A204.1 (cell line): Measurements from ENCODE around the gene MRPL40.

Source experiments
- FAIRE-seq: peaks from 2 replicates; lab custom pipeline; 2012; peaks lifted over from hg19 to GRCh38; lab: Jason Lieb, UNC

Gene MRPL40

DNA sequence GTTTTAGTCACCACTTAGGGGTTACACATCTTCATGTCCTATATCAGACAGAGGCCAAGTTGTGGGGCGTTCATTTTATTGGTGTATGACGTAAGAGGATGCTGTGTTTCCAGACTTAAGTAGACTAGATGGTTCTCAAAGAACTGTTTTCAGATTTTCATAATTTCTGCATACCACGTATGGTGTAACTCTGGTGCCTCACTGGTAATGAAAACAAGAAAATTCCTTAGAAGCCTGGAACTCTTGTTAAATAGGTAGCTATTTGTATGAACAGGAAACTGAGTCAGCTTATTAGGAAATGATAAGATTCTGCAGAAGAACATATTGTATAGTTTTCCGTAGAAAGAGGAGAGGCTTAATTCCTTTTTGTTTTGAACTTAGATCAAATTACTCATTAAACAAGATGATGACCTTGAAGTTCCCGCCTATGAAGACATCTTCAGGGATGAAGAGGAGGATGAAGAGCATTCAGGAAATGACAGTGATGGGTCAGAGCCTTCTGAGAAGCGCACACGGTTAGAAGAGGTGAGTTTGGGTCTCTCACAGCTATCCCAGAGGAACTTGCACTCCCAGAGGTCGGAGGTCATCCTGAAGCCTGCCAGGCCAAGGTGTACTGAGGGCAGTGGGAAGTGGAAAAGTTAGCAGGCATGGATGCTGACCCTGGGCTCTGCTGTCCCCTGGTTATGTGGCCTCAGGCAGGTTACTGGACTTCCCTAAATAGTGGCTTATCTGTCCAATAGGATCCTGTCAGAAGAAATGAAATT, 51.3 kb downstream of the MRPL40 start:
- no peak for FAIRE-seq
